ENCODE results near the gene BAZ2B.

BAZ2B gene

DNA sequence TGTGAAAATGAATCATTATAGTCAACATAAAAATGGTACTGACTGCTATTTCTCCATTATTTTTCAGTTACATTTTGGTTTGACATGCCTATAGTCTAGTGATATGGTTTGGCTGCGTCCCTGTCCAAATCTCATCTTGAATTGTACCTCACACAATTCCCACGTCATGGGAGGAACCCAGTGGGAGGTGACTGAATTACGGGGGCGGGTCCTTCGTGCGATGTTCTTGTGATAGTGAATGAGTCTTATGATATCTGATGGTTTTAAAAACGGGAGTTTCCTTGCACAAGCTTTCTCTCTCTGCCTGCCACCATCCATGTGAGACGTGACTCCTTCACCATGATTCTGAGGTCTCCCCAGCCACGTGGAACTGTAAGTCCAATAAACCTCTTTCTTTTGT is 70.3 kb downstream of the BAZ2B start:
- TF ChIP-seq ARNTL (CRISPR knock-in tag; IDR thresholded peaks at IDR 0.05; ENCODE audit: borderline replicate concordance, low read depth) (no peak), OSR1 (CRISPR knock-in tag; IDR thresholded peaks at IDR 0.05) (no peak), GLIS3 (CRISPR knock-in tag; IDR thresholded peaks at IDR 0.05) (no peak), ZNF8 (CRISPR knock-in tag; IDR thresholded peaks at IDR 0.05) (no peak), CSDC2 (CRISPR knock-in tag; IDR thresholded peaks at IDR 0.05) (no peak)
- no peak for ATAC-seq

DNA sequence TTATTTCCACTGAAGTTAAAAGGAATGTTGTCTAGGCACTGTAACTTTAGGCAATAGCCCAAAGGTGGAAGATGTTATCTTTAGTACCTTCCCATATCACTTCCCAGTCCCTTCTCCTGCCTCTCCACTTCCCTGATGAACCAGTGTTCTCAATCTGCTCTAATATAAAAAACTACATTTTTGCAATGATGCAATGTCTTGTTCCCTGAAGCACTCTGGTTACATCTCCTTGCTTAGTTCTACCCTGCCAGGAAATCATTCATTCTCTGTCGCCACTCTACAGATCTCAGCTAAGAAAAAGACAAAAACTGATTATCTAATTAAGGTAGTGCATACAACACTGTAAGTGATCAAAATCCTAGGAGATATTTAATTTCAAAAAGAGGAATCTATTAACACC is 71.3 kb downstream of the BAZ2B start:
- TF ChIP-seq ZFP30 (CRISPR knock-in tag; IDR thresholded peaks at IDR 0.05) = no peak
- TF ChIP-seq TSHZ2 (CRISPR knock-in tag; IDR thresholded peaks at IDR 0.05) = no peak
- no peak for TF ChIP-seq GLIS3 (CRISPR knock-in tag; IDR thresholded peaks at IDR 0.05)
- no peak for TF ChIP-seq BACH2 (CRISPR knock-in tag; IDR thresholded peaks at IDR 0.05; ENCODE audit: borderline replicate concordance)
- no peak for TF ChIP-seq ISL1 (CRISPR knock-in tag; IDR thresholded peaks at IDR 0.05)
- TF ChIP-seq ZNF565 (CRISPR knock-in tag; conservative IDR thresholded peaks at IDR 0.05; ENCODE audit: low read depth) = no peak
- TF ChIP-seq, protein P1, sequence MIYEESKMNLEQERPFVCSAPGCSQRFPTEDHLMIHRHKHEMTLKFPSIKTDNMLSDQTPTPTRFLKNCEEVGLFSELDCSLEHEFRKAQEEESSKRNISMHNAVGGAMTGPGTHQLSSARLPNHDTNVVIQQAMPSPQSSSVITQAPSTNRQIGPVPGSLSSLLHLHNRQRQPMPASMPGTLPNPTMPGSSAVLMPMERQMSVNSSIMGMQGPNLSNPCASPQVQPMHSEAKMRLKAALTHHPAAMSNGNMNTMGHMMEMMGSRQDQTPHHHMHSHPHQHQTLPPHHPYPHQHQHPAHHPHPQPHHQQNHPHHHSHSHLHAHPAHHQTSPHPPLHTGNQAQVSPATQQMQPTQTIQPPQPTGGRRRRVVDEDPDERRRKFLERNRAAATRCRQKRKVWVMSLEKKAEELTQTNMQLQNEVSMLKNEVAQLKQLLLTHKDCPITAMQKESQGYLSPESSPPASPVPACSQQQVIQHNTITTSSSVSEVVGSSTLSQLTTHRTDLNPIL (CRISPR knock-in tag; IDR thresholded peaks at IDR 0.05; ENCODE audit: low read depth) = no peak
- TF ChIP-seq RARB (CRISPR knock-in tag; IDR thresholded peaks at IDR 0.05) = no peak
- no peak for TF ChIP-seq CSRNP3 (CRISPR knock-in tag; IDR thresholded peaks at IDR 0.05)
- no peak for TF ChIP-seq ESRRG (CRISPR knock-in tag; IDR thresholded peaks at IDR 0.05)
- TF ChIP-seq SNAI2 (CRISPR knock-in tag; IDR thresholded peaks at IDR 0.05) = no peak
- no peak for ATAC-seq

DNA sequence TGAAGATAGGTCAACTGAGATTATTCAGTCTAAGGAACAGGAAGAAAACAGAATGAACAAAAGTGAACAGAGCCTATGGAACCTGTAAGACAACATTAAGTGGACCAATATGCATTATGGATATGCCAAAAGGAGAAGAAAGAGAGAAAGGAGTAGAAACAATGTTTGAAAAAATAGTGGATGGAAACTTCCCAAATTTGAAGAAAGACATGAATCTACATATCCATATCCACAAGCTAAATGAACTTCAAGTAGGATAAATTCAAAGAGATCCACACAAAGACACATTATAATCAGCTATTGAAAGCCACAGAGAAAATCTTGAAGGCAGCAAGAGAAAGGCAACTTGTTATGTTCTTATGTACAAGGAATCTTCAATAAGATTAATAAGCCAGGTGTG is 74.2 kb downstream of the BAZ2B start:
- no peak for ATAC-seq
- TF ChIP-seq, protein P2, sequence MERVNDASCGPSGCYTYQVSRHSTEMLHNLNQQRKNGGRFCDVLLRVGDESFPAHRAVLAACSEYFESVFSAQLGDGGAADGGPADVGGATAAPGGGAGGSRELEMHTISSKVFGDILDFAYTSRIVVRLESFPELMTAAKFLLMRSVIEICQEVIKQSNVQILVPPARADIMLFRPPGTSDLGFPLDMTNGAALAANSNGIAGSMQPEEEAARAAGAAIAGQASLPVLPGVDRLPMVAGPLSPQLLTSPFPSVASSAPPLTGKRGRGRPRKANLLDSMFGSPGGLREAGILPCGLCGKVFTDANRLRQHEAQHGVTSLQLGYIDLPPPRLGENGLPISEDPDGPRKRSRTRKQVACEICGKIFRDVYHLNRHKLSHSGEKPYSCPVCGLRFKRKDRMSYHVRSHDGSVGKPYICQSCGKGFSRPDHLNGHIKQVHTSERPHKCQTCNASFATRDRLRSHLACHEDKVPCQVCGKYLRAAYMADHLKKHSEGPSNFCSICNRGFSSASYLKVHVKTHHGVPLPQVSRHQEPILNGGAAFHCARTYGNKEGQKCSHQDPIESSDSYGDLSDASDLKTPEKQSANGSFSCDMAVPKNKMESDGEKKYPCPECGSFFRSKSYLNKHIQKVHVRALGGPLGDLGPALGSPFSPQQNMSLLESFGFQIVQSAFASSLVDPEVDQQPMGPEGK (CRISPR knock-in tag; IDR thresholded peaks at IDR 0.05; ENCODE audit: borderline replicate concordance) = no peak
- no peak for TF ChIP-seq ZNF70 (CRISPR knock-in tag; IDR thresholded peaks at IDR 0.05)
- TF ChIP-seq CSDC2 (CRISPR knock-in tag; IDR thresholded peaks at IDR 0.05) = no peak
- no peak for TF ChIP-seq ZFP30 (CRISPR knock-in tag; IDR thresholded peaks at IDR 0.05)
- TF ChIP-seq ARNTL (CRISPR knock-in tag; IDR thresholded peaks at IDR 0.05; ENCODE audit: borderline replicate concordance, low read depth) = no peak
- TF ChIP-seq PPARA (CRISPR knock-in tag; IDR thresholded peaks at IDR 0.05; ENCODE audit: borderline replicate concordance) = no peak

- TF ChIP-seq BACH2 (CRISPR knock-in tag; IDR thresholded peaks at IDR 0.05; ENCODE audit: borderline replicate concordance) (no peak), SNAI2 (CRISPR knock-in tag; IDR thresholded peaks at IDR 0.05) (no peak), TSHZ2 (CRISPR knock-in tag; IDR thresholded peaks at IDR 0.05) (no peak), RARB (CRISPR knock-in tag; IDR thresholded peaks at IDR 0.05) (no peak), ZNF70 (CRISPR knock-in tag; IDR thresholded peaks at IDR 0.05) (no peak), ZC3H10 (CRISPR knock-in tag; IDR thresholded peaks at IDR 0.05) (no peak), OSR1 (CRISPR knock-in tag; IDR thresholded peaks at IDR 0.05) (no peak), ZNF8 (CRISPR knock-in tag; IDR thresholded peaks at IDR 0.05) (no peak)
- TF ChIP-seq, protein P3, sequence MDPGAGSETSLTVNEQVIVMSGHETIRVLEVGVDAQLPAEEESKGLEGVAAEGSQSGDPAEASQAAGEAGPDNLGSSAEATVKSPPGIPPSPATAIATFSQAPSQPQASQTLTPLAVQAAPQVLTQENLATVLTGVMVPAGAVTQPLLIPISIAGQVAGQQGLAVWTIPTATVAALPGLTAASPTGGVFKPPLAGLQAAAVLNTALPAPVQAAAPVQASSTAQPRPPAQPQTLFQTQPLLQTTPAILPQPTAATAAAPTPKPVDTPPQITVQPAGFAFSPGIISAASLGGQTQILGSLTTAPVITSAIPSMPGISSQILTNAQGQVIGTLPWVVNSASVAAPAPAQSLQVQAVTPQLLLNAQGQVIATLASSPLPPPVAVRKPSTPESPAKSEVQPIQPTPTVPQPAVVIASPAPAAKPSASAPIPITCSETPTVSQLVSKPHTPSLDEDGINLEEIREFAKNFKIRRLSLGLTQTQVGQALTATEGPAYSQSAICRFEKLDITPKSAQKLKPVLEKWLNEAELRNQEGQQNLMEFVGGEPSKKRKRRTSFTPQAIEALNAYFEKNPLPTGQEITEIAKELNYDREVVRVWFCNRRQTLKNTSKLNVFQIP (CRISPR knock-in tag; IDR thresholded peaks at IDR 0.05; ENCODE audit: borderline replicate concordance, low read depth) = no peak
- TF ChIP-seq, protein P1 (CRISPR knock-in tag; IDR thresholded peaks at IDR 0.05; ENCODE audit: low read depth) = no peak
- ATAC-seq = no peak
Measured at GRCh38 chr2:159539701-159540100, 76.6 kb downstream of the BAZ2B start.

Measured in SK-N-SH treated with all-trans-retinoic acid at 6 μM for 48 hours (cell line).